ENCODE results near the gene GID4. TPM values are rescaled to one million over a fixed set of nuclear protein-coding genes. Genes with fewer than 3 reads are reported as not detected.

The GID4 gene
- 10 to 100 TPM; 13.9 to 23.5 (median 17.6) TPM for total RNA-seq

DNA sequence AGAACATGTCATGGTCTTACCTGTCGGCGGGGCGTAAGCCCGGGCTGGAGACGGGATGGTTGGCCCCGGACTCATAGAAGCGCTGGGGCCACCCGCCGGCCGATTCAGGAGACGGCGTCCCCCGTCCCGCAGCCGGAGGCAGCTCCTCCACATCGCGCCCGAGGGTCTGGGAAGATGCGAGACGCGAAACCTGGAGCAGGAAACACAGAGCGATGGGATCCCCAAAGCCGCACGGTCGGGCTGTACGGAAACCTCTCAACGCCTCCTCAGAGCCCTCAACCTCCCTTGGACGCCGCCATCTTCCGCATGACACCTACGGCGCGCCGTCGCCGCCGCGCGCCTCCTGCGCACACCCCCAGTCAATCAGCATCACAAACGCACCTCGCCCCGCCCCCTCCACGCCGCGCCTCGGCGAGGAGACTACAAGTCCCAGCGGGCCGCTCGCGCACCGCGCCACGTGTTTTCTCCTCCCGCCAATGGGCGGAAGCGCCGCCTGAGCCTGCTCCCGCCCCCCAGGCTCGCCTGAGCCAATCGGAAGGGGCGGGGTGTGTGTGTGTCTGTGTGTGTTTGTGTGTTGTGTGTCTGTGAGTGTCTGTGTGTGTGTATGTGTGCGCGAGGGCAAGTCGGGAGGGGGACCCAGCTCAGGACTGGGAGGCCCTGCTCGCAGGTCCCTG is at the start of gene GID4, which contains the start of gene ATPAF2:
TSS of gene GID4 (plus strand) at position 548 of the 674 bp plus-strand sequence. CDS start at position 605, 57 bp downstream.
TSS of gene ATPAF2 (minus strand) at position 308 of the 674 bp plus-strand sequence. CDS start at position 153, 155 bp downstream.
- under 1% methylated on average over 46 of the region's 67 CpGs for WGBS
- H3K27ac ChIP-seq = peak within 1 kb of the TSS; percentile 81
- H3K4me1 ChIP-seq = peaks cover 47% of the 10 kb centered on the region
- peak within 1 kb of the TSS; percentile 99 for H3K4me3 ChIP-seq
- H3K27me3 ChIP-seq = no peaks in the 10 kb centered on the region
- DNase-seq (ENCODE audit: low spot score in 2 of 2) = peak; percentile 99
- no peaks in the 10 kb centered on the region for H3K9me3 ChIP-seq
- no peaks in the 10 kb centered on the region for H3K36me3 ChIP-seq
- TF ChIP-seq POLR2A (IDR thresholded peaks at IDR 0.05) = no peak
- TF ChIP-seq, protein P1, sequence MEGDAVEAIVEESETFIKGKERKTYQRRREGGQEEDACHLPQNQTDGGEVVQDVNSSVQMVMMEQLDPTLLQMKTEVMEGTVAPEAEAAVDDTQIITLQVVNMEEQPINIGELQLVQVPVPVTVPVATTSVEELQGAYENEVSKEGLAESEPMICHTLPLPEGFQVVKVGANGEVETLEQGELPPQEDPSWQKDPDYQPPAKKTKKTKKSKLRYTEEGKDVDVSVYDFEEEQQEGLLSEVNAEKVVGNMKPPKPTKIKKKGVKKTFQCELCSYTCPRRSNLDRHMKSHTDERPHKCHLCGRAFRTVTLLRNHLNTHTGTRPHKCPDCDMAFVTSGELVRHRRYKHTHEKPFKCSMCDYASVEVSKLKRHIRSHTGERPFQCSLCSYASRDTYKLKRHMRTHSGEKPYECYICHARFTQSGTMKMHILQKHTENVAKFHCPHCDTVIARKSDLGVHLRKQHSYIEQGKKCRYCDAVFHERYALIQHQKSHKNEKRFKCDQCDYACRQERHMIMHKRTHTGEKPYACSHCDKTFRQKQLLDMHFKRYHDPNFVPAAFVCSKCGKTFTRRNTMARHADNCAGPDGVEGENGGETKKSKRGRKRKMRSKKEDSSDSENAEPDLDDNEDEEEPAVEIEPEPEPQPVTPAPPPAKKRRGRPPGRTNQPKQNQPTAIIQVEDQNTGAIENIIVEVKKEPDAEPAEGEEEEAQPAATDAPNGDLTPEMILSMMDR (IDR thresholded peaks at IDR 0.05) = no peak
- TF ChIP-seq POLR2AphosphoS5 (IDR thresholded peaks at IDR 0.05) = peak in 2 of 3 donors; percentile 90 to 95
- TF ChIP-seq EP300 (IDR thresholded peaks at IDR 0.05) = no peak

DNA sequence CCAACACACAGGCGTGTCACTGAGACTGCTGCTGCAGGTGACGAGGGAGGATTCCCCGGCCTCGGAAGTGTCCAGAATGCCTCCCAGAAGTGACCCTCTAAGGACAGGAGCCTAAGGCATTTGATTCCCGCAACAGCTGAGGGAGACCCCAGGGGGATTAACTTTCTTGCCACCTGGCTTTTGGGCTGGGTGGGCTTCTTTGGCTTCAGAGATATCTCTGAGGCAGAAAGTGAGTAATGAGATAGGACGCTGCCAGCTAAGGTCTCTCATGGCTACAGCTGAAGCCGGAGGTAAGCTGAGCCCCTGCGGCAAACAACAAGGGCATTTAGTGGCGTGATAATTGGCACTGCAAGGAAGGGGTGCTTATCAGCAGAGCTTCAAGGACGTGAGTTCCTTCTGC is 49.6 kb upstream of the GID4 start:
- DNase-seq (ENCODE audit: low spot score in 2 of 2) = no peak
- Histone ChIP-seq H3K27ac (no peak overlapping the region), H3K9me3 (no peaks in the 10 kb centered on the region), H3K27me3 (no peaks in the 10 kb centered on the region), H3K4me1 (peaks cover 16% of the 10 kb centered on the region), H3K4me3 (no peak overlapping the region), H3K36me3 (no peaks in the 10 kb centered on the region)
- TF ChIP-seq POLR2AphosphoS5 (IDR thresholded peaks at IDR 0.05) (no peak), POLR2A (IDR thresholded peaks at IDR 0.05) (no peak), EP300 (IDR thresholded peaks at IDR 0.05) (no peak)
- TF ChIP-seq, protein P1 (IDR thresholded peaks at IDR 0.05) = no peak
- 78% methylated on average over 6 of the region's 10 CpGs for WGBS

DNA sequence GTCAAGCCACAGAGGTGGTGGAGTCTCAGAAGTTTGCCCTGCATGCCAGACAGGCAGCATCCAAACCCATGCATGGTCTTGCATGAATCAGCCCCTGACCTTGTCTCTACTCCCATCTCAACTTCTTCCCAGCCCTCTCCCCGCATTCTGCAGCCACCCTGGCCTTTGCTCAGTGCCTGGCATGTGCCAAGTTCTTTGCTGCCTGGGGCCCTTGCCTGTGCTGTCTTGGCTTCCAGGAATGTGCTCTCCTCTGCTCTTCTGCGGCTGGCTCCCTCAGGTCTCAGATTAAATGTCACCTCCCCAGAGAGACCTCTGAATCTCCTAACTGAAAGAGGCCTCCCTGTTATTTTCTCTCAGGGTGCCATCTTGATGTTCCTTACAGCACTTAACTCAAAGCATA is 48.9 kb upstream of the GID4 start:
- TF ChIP-seq, protein P1 (IDR thresholded peaks at IDR 0.05) = no peak
- TF ChIP-seq POLR2AphosphoS5 (IDR thresholded peaks at IDR 0.05) = no peak
- no peak for TF ChIP-seq POLR2A (IDR thresholded peaks at IDR 0.05)
- no peak for TF ChIP-seq EP300 (IDR thresholded peaks at IDR 0.05)
- peak overlapping the region; percentile 67 for H3K27ac ChIP-seq

DNA sequence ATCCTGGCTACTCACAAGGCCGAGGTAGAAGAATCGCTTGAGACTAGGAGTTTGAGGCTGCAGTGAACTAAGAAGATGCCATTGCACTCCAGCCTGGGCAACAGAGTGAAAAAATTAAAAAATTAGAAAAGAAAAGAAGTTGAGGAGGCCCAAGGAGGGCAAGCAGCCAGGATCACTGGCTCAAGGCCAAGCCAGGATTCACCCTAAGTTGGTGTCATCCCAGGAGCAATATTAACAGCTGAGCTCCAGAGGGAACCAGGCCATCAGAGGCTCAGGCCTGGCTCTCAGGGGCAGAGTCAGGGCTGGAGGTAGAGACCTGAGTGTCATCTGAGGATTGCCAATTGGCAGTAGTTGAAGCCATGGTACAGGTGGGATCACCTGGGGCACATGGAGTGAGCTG is 45.8 kb upstream of the GID4 start:
- TF ChIP-seq POLR2A (IDR thresholded peaks at IDR 0.05) = no peak
- TF ChIP-seq POLR2AphosphoS5 (IDR thresholded peaks at IDR 0.05) = no peak
- TF ChIP-seq, protein P1 (IDR thresholded peaks at IDR 0.05) = no peak
- TF ChIP-seq EP300 (IDR thresholded peaks at IDR 0.05) = no peak
- Histone ChIP-seq H3K9me3 (no peaks in the 10 kb centered on the region), H3K4me3 (no peak overlapping the region), H3K36me3 (no peaks in the 10 kb centered on the region), H3K27ac (no peak overlapping the region), H3K27me3 (no peaks in the 10 kb centered on the region), H3K4me1 (peaks cover 20% of the 10 kb centered on the region)
- DNase-seq (ENCODE audit: low spot score in 2 of 2) = no peak
- WGBS = 81% methylated on average over 2 of the region's 2 CpGs

More for the DNA sequence above, 48.9 kb upstream of the GID4 start:
- peaks cover 20% of the 10 kb centered on the region for H3K4me1 ChIP-seq
- WGBS = 52% methylated on average over 2 of the region's 2 CpGs
- no peaks in the 10 kb centered on the region for H3K27me3 ChIP-seq
- H3K36me3 ChIP-seq = no peaks in the 10 kb centered on the region
- no peaks in the 10 kb centered on the region for H3K9me3 ChIP-seq
- no peak for DNase-seq (ENCODE audit: low spot score in 2 of 2)
- H3K4me3 ChIP-seq = no peak overlapping the region

DNA sequence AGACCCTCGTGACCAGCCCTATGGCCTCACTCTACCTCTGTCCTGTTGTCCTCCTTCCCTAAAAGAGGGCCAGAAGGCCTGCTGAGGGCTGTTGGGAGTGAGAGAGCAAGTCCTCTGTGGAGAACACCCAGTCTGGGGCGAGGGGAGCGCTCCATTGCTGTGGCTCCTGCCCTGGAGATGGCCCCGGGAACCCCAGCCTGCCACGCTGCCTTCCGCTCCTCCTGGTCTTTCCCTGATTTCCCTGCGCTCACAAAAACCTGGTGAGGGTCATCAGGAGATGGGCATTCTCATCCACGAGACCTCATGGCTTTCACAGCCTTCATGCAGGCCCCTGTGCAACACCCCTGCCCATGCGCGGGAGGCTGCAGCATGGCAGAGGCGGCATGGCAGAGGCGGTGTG is 45.4 kb upstream of the GID4 start:
- H3K4me1 ChIP-seq = peaks cover 20% of the 10 kb centered on the region
- H3K27me3 ChIP-seq = no peaks in the 10 kb centered on the region
- no peak overlapping the region for H3K27ac ChIP-seq
- no peak for TF ChIP-seq POLR2A (IDR thresholded peaks at IDR 0.05)
- no peak for TF ChIP-seq EP300 (IDR thresholded peaks at IDR 0.05)
- no peak for TF ChIP-seq POLR2AphosphoS5 (IDR thresholded peaks at IDR 0.05)
- TF ChIP-seq, protein P1 (IDR thresholded peaks at IDR 0.05) = no peak
- no peaks in the 10 kb centered on the region for H3K36me3 ChIP-seq
- H3K9me3 ChIP-seq = no peaks in the 10 kb centered on the region
- WGBS = 89% methylated on average over 10 of the region's 12 CpGs
- no peak for DNase-seq (ENCODE audit: low spot score in 2 of 2)
- no peak overlapping the region for H3K4me3 ChIP-seq
